Dendritic cell treated with granulocyte-macrophage colony-stimulating factor and Interleukin-4, amounts not matched to agents 40 ng/mL and 50 ng/mL, for 4 days (primary cell): ENCODE measurements around the gene ST6GAL1.
A peak's percentile ranks its signal among the peaks of the same experiment; 100 is the strongest.
"Not testable (repeated sequence)": the region's sequence is repeated elsewhere in the genome, so short reads cannot be mapped to it uniquely, and the experiment has no call there.

Experiments used
- H3K27ac Mint-ChIP-seq: one replicate; pipeline ENCODE4 v1.8.0; 2022; ENCODE audit warnings: mild to moderate bottlenecking, mixed read lengths
- H3K27me3 Mint-ChIP-seq: one replicate; pipeline ENCODE4 v1.8.0; 2022; ENCODE audit warnings: mild to moderate bottlenecking, mixed read lengths
- H3K36me3 Mint-ChIP-seq: one replicate; pipeline ENCODE4 v1.8.0; 2022; ENCODE audit warnings: low read depth, mixed read lengths
- H3K4me1 Mint-ChIP-seq: one replicate; pipeline ENCODE4 v1.8.0; 2022; ENCODE audit warnings: low read depth, mixed read lengths
- H3K4me3 Mint-ChIP-seq: one replicate; pipeline ENCODE4 v1.8.0; 2022; ENCODE audit warnings: mild to moderate bottlenecking, moderate library complexity, mixed read lengths
- H3K9me3 Mint-ChIP-seq: one replicate; pipeline ENCODE4 v1.8.0; 2022; ENCODE audit warnings: mixed read lengths
- intact Hi-C: fragments of 100-400 bp; cut with micrococcal nuclease; formaldehyde crosslinking; loops from one replicate; pipeline ENCODE4 v1.15.0; 2022

The ST6GAL1 gene

DNA sequence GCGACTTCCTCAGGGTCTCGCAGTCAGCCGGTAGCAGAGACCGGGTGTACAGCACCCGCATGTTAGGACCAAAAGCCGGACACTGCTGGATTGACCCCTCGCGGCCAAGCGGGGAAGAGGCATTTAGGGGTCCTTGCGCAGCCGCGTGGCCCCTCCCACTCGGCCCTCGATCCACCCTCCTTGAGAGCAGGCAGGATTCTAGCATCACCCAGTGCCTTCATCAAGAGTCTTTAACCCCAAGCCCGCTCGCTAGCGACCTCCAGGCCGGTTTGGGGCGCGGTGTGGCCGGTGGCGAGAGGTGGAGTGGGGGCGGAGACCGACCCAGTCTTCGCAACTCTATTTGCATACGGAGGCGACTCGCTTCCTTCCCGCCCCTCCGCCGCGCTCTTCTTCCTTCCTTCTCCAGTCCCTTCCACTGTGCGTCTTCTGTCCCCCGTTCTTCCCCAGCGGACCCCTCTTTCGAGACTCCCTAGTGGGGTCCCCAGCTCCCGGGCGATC is at the start of gene ST6GAL1:
Gene ST6GAL1 (plus strand): TSS at position 384 of the 498 bp plus-strand sequence. CDS start 112,178 bp downstream, outside the sequence.
- peaks cover 54% of the 10 kb centered on the region for H3K4me1 Mint-ChIP-seq
- no peaks in the 10 kb centered on the region for H3K9me3 Mint-ChIP-seq
- peaks cover 2% of the 10 kb centered on the region for H3K27me3 Mint-ChIP-seq
- H3K36me3 Mint-ChIP-seq: peaks cover 51% of the 10 kb centered on the region
- peak within 1 kb of the TSS; percentile 85 for H3K27ac Mint-ChIP-seq
- intact Hi-C loops: loop anchor here (1.0 to 5.0 kb wide), 2 partner anchors 83 to 103 kb away; no protein-coding TSS in a partner anchor
- peak within 1 kb of the TSS; percentile 96 for H3K4me3 Mint-ChIP-seq

GRCh38 chr3:186882150-186882524 is 48.2 kb upstream of the ST6GAL1 start:
- H3K27me3 Mint-ChIP-seq: peaks cover 3% of the 10 kb centered on the region
- H3K27ac Mint-ChIP-seq: peak overlapping the region; percentile 43
- intact Hi-C loops: no loop called here
- H3K4me1 Mint-ChIP-seq: peaks cover 29% of the 10 kb centered on the region
- no peaks in the 10 kb centered on the region for H3K36me3 Mint-ChIP-seq
- no peak overlapping the region for H3K4me3 Mint-ChIP-seq
- no peaks in the 10 kb centered on the region for H3K9me3 Mint-ChIP-seq

GRCh38 chr3:186882881-186883685 is 47.2 kb upstream of the ST6GAL1 start:
- Mint-ChIP-seq H3K9me3 (no peaks in the 10 kb centered on the region), H3K27ac (no peak overlapping the region), H3K27me3 (peaks cover 3% of the 10 kb centered on the region), H3K4me1 (peaks cover 29% of the 10 kb centered on the region), H3K4me3 (no peak overlapping the region), H3K36me3 (no peaks in the 10 kb centered on the region)
- intact Hi-C loops: no loop called here

DNA sequence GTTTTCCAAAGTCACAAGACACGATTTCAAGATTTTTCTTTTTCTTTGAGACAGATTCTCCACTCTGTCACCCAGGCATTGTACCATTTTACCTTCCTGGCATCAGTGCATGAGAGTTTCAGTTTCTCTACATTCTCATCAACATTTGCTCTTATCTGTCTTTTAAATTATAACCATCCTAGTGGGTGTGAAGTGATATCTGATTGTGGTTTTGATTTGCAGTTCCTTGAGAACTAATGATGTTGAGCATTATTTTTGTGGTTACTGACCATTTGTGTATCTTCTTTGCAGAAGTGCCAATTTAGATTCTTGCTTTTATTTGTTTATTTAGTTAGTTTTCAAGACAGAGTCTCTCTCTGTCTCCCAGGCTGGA is 46.7 kb upstream of the ST6GAL1 start:
- H3K27me3 Mint-ChIP-seq: peaks cover 5% of the 10 kb centered on the region
- no peaks in the 10 kb centered on the region for H3K9me3 Mint-ChIP-seq
- H3K4me3 Mint-ChIP-seq: no peak overlapping the region
- H3K36me3 Mint-ChIP-seq: no peaks in the 10 kb centered on the region
- H3K27ac Mint-ChIP-seq: no peak overlapping the region
- intact Hi-C loops: no loop called here
- H3K4me1 Mint-ChIP-seq: peaks cover 34% of the 10 kb centered on the region

DNA sequence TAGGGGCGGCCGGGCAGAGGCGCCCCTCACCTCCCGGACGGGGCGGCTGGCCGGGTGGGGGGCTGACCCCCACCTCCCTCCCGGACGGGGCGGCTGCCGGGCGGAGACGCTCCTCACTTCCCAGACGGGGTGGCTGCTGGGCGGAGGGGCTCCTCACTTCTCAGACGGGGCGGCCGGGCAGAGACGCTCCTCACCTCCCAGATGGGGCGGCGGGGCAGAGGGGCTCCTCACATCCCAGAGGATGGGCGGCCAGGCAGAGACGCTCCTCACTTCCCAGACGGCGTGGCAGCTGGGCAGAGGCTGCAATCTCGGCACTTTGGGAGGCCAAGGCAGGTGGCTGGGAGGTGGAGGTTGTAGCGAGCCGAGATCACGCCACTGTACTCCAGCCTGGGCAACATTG is 45.5 kb upstream of the ST6GAL1 start:
- H3K27ac Mint-ChIP-seq, H3K27me3 Mint-ChIP-seq, H3K36me3 Mint-ChIP-seq, intact Hi-C loops, H3K4me3 Mint-ChIP-seq, H3K9me3 Mint-ChIP-seq: not testable (repeated sequence)
- H3K4me1 Mint-ChIP-seq: peaks cover 44% of the 10 kb centered on the region

GRCh38 chr3:186886202-186886981 is 43.9 kb upstream of the ST6GAL1 start:
- H3K27ac Mint-ChIP-seq: no peak overlapping the region
- H3K36me3 Mint-ChIP-seq: no peaks in the 10 kb centered on the region
- peaks cover 5% of the 10 kb centered on the region for H3K27me3 Mint-ChIP-seq
- intact Hi-C loops: no loop called here
- H3K4me3 Mint-ChIP-seq: no peak overlapping the region
- peaks cover 10% of the 10 kb centered on the region for H3K9me3 Mint-ChIP-seq
- peaks cover 46% of the 10 kb centered on the region for H3K4me1 Mint-ChIP-seq

DNA sequence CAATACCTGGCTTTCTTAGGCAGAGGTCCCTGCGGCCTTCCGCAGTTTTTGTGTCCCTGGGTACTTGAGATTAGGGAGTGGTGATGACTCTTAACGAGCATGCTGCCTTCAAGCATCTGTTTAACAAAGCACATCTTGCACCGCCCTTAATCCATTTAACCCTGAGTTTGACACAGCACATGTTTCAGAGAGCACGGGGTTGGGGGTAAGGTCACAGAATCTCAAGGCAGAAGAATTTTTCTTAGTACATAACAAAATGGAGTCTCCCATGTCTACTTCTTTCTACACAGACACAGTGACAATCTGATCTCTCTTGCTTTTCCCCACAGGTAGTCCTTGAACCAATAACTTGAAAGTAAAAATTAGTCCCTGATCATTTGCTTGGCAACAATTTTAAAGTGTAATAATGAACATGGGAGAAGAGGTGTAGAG is 42.8 kb upstream of the ST6GAL1 start:
- not testable (repeated sequence) for H3K27me3 Mint-ChIP-seq

GRCh38 chr3:186888569-186888968 is 41.8 kb upstream of the ST6GAL1 start:
- no peaks in the 10 kb centered on the region for H3K36me3 Mint-ChIP-seq
- H3K9me3 Mint-ChIP-seq: peaks cover 10% of the 10 kb centered on the region
- H3K4me1 Mint-ChIP-seq: peaks cover 29% of the 10 kb centered on the region
- H3K27ac Mint-ChIP-seq: no peak overlapping the region
- peaks cover 5% of the 10 kb centered on the region for H3K27me3 Mint-ChIP-seq
- H3K4me3 Mint-ChIP-seq: no peak overlapping the region
- intact Hi-C loops: no loop called here

More for the DNA sequence above, 42.8 kb upstream of the ST6GAL1 start:
- H3K9me3 Mint-ChIP-seq, H3K36me3 Mint-ChIP-seq, H3K4me3 Mint-ChIP-seq, H3K27ac Mint-ChIP-seq, intact Hi-C loops: not testable (repeated sequence)
- peaks cover 38% of the 10 kb centered on the region for H3K4me1 Mint-ChIP-seq

GRCh38 chr3:186889698-186890097 is 40.6 kb upstream of the ST6GAL1 start:
- intact Hi-C loops: not testable (repeated sequence)

GRCh38 chr3:186890911-186891310 is 39.4 kb upstream of the ST6GAL1 start:
- H3K4me3 Mint-ChIP-seq: no peak overlapping the region
- H3K36me3 Mint-ChIP-seq: no peaks in the 10 kb centered on the region
- H3K27ac Mint-ChIP-seq: no peak overlapping the region
- peaks cover 24% of the 10 kb centered on the region for H3K4me1 Mint-ChIP-seq
- H3K27me3 Mint-ChIP-seq: peaks cover 5% of the 10 kb centered on the region
- peaks cover 10% of the 10 kb centered on the region for H3K9me3 Mint-ChIP-seq
- intact Hi-C loops: no loop called here

More at GRCh38 chr3:186889698-186890097, 40.6 kb upstream of the ST6GAL1 start:
- not testable (repeated sequence) for H3K4me3 Mint-ChIP-seq, H3K9me3 Mint-ChIP-seq, H3K27me3 Mint-ChIP-seq, H3K36me3 Mint-ChIP-seq
- Mint-ChIP-seq H3K27ac (peak overlapping the region; percentile 4), H3K4me1 (peaks cover 25% of the 10 kb centered on the region)

DNA sequence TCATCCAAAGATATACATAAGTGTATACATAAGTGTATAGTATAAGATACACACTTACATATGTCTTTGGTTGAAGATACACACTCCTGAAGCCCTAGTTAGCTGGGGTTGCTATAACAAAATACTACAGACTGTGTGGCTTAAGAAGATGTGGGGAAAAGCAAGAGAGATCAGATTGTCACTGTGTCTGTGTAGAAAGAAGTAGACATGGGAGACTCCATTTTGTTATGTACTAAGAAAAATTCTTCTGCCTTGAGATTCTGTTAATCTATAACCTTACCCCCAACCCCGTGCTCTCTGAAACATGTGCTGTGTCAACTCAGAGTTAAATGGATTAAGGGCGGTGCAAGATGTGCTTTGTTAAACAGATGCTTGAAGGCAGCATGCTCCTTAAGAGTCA is 37.3 kb upstream of the ST6GAL1 start:
- intact Hi-C loops, H3K27ac Mint-ChIP-seq, H3K27me3 Mint-ChIP-seq, H3K9me3 Mint-ChIP-seq, H3K36me3 Mint-ChIP-seq, H3K4me3 Mint-ChIP-seq: not testable (repeated sequence)
- peaks cover 17% of the 10 kb centered on the region for H3K4me1 Mint-ChIP-seq

DNA sequence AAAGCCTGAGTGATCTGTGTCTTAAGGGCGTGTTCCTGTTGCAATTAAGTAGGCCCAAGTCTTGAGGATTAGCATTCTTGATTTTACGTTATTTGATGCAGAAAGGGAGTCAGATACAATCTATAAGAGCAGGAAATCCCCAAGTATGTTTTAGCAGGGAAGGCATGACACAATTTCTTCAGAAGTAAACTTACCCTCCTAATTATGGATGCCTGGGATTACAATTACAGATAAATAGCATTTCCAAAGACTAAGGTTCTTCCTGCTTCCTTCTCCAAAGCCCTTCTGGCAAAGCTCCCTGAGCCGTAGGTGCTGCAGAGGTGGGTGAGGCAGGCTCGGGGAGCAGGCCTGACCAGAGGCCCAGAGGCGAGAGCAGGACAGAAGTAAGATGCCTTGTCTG is 34.9 kb upstream of the ST6GAL1 start:
- no peaks in the 10 kb centered on the region for H3K9me3 Mint-ChIP-seq
- no peaks in the 10 kb centered on the region for H3K36me3 Mint-ChIP-seq
- no peak overlapping the region for H3K27ac Mint-ChIP-seq
- H3K4me3 Mint-ChIP-seq: no peak overlapping the region
- intact Hi-C loops: no loop called here
- H3K4me1 Mint-ChIP-seq: peaks cover 6% of the 10 kb centered on the region
- peaks cover 4% of the 10 kb centered on the region for H3K27me3 Mint-ChIP-seq

DNA sequence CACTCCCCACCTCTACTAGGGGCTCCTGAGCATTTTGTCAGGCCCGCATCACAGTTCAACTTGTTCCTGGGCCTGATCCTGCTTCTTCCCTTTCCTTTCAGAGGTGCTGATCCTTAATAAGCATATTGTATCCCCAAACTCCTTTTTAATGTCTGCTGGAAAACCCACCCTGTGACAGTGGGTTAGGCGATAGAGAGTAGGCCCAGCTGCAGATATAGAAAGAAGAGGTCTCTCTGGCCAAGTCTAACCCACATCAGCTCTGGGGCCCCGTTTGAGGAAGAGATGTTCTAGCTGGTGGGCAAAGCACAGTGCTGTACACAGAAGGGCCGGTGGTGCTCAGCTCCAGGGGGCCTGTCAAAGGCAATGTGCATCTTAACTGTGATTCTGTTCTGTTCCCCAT is 34.3 kb upstream of the ST6GAL1 start:
- H3K27ac Mint-ChIP-seq: no peak overlapping the region
- H3K4me1 Mint-ChIP-seq: peaks cover 6% of the 10 kb centered on the region
- H3K36me3 Mint-ChIP-seq: no peaks in the 10 kb centered on the region
- intact Hi-C loops: no loop called here
- peaks cover 4% of the 10 kb centered on the region for H3K27me3 Mint-ChIP-seq
- no peak overlapping the region for H3K4me3 Mint-ChIP-seq
- no peaks in the 10 kb centered on the region for H3K9me3 Mint-ChIP-seq

DNA sequence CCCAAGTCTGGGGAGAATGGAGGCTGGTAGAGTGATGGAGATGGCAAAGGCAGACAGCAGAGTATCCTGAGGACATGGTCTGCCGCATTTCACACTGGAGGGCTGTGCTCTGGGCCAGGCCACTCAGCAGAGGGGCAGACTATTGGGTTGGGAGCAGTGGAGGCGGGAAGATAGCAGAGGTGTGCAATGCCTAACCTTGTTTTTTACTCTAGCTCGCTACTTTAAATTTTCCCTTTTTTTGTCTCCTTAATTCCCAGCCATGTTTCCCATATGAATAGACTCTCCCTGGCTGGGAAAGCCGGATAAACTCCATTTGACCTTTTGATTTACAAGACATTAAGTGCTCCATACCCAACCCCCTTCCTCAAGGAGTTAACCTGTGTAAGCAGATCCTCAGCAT is 33.5 kb upstream of the ST6GAL1 start:
- Mint-ChIP-seq H3K27ac (no peak overlapping the region), H3K36me3 (no peaks in the 10 kb centered on the region), H3K4me3 (no peak overlapping the region), H3K9me3 (no peaks in the 10 kb centered on the region), H3K4me1 (peaks cover 6% of the 10 kb centered on the region), H3K27me3 (peaks cover 4% of the 10 kb centered on the region)
- intact Hi-C loops: no loop called here
